ENCODE data around the gene ANXA2.
A peak's percentile ranks its signal among the peaks of the same experiment; 100 is the strongest.

The ANXA2 gene

GRCh38 chr15:60386615-60387014, 11.2 kb downstream of the ANXA2 start:
- no peak for DNase-seq

- no peak for DNase-seq
Measured at GRCh38 chr15:60385620-60386552, 11.9 kb downstream of the ANXA2 start.

GRCh38 chr15:60384526-60385126, 13.2 kb downstream of the ANXA2 start:
- DNase-seq = no peak

- no peak for DNase-seq
Measured at GRCh38 chr15:60384053-60384452, 13.7 kb downstream of the ANXA2 start.

GRCh38 chr15:60382773-60383674, 14.8 kb downstream of the ANXA2 start:
- DNase-seq = peak; percentile 83

GRCh38 chr15:60381148-60381788, 16.5 kb downstream of the ANXA2 start:
- no peak for DNase-seq

- no peak for DNase-seq
Measured at GRCh38 chr15:60379525-60380274, 18.1 kb downstream of the ANXA2 start.

- DNase-seq = no peak
Measured at GRCh38 chr15:60379185-60379524, 18.6 kb downstream of the ANXA2 start.

- peak; percentile 45 for DNase-seq
Measured at GRCh38 chr15:60376677-60377095, 21.1 kb downstream of the ANXA2 start.

- DNase-seq = no peak
Measured at GRCh38 chr15:60375306-60375705, 22.5 kb downstream of the ANXA2 start.

GRCh38 chr15:60374628-60375081, 23.1 kb downstream of the ANXA2 start:
- DNase-seq = peak; percentile 21

GRCh38 chr15:60374209-60374608, 23.6 kb downstream of the ANXA2 start:
- DNase-seq = no peak

- DNase-seq = no peak
Measured at GRCh38 chr15:60373745-60374144, 24.0 kb downstream of the ANXA2 start.

- DNase-seq = peak; percentile 15
Measured at GRCh38 chr15:60373327-60373726, 24.5 kb downstream of the ANXA2 start.

GRCh38 chr15:60372756-60373155, 25.0 kb downstream of the ANXA2 start:
- no peak for DNase-seq

- DNase-seq = no peak
Measured at GRCh38 chr15:60372227-60372626, 25.6 kb downstream of the ANXA2 start.

- no peak for DNase-seq
Measured at GRCh38 chr15:60371175-60372051, 26.4 kb downstream of the ANXA2 start.

- DNase-seq = no peak
Measured at GRCh38 chr15:60370869-60371136, 27.0 kb downstream of the ANXA2 start.

- DNase-seq = peak; percentile 60
Measured at GRCh38 chr15:60370105-60370868, 27.5 kb downstream of the ANXA2 start.

- DNase-seq = peak; percentile 85
Measured at GRCh38 chr15:60369696-60370095, 28.1 kb downstream of the ANXA2 start.

GRCh38 chr15:60364612-60364924, 33.2 kb downstream of the ANXA2 start:
- DNase-seq = no peak

Measured in NCI-H82 (cell line).